HK-2 (cell line): ENCODE results near the gene LRIF1.
"Not testable (repeated sequence)": the region's sequence is repeated elsewhere in the genome, so short reads cannot be mapped to it uniquely, and the experiment has no call there.

Experiments
- DNase-seq: peaks from one replicate; pipeline ENCODE4 v3.0.0-alpha.2; 2018; ENCODE audit not compliant: unreplicated experiment

Gene LRIF1

GRCh38 chr1:110951161-110951560, 12.6 kb downstream of the LRIF1 start:
- DNase-seq, result no peak

- DNase-seq, result no peak
Measured at GRCh38 chr1:110948038-110948810, 15.5 kb downstream of the LRIF1 start.

- no peak for DNase-seq
Measured at GRCh38 chr1:110945626-110946025, 18.1 kb downstream of the LRIF1 start.

GRCh38 chr1:110944806-110945205, 18.9 kb downstream of the LRIF1 start:
- DNase-seq, result no peak

- no peak for DNase-seq
Measured at GRCh38 chr1:110936567-110936966, 27.2 kb downstream of the LRIF1 start.

- DNase-seq, result not testable (repeated sequence)
Measured at GRCh38 chr1:110931097-110931496, 32.6 kb downstream of the LRIF1 start.

GRCh38 chr1:110928904-110929303, 34.8 kb downstream of the LRIF1 start:
- no peak for DNase-seq

- DNase-seq, result no peak
Measured at GRCh38 chr1:110928191-110928590, 35.5 kb downstream of the LRIF1 start.

- no peak for DNase-seq
Measured at GRCh38 chr1:110927484-110928075, 36.1 kb downstream of the LRIF1 start.

GRCh38 chr1:110921953-110922352, 41.8 kb downstream of the LRIF1 start:
- no peak for DNase-seq

- no peak for DNase-seq
Measured at GRCh38 chr1:110918016-110918415, 45.7 kb downstream of the LRIF1 start.

GRCh38 chr1:110916669-110917306, 46.9 kb downstream of the LRIF1 start:
- no peak for DNase-seq

- no peak for DNase-seq
Measured at GRCh38 chr1:110916274-110916668, 47.5 kb downstream of the LRIF1 start.

- DNase-seq, result no peak
Measured at GRCh38 chr1:110915804-110916203, 47.9 kb downstream of the LRIF1 start.

- DNase-seq, result no peak
Measured at GRCh38 chr1:110914676-110915075, 49.0 kb downstream of the LRIF1 start.

GRCh38 chr1:110912784-110913183, 50.9 kb downstream of the LRIF1 start:
- no peak for DNase-seq

- no peak for DNase-seq
Measured at GRCh38 chr1:110903853-110904500, 59.7 kb downstream of the LRIF1 start.

- no peak for DNase-seq
Measured at GRCh38 chr1:110902820-110903463, 60.8 kb downstream of the LRIF1 start.

- no peak for DNase-seq
Measured at GRCh38 chr1:110899458-110899843, 64.3 kb downstream of the LRIF1 start.

- no peak for DNase-seq
Measured at GRCh38 chr1:110898734-110899457, 64.8 kb downstream of the LRIF1 start.

- no peak for DNase-seq
Measured at GRCh38 chr1:110897681-110898080, 66.0 kb downstream of the LRIF1 start.
